ENCODE data around the gene MCTP2. TPM values are rescaled to one million over a fixed set of nuclear protein-coding genes. Genes with fewer than 3 reads are reported as not detected.

The MCTP2 gene
- total RNA-seq, 1 experiment from 2014 or later, result 0.15 TPM

- BruUV-seq (replicated peaks), result no TSS peak
- in situ Hi-C loops (cut with HindIII; ENCODE audit: low pct_unique_long_range_greater_than_20kb, low sequenced_read_pairs), result no loop called here
- intact Hi-C loops (cut with micrococcal nuclease; ENCODE audit: unreplicated experiment), result no loop called here
Observed at GRCh38 chr15:94273826-94274225, 42.5 kb downstream of the MCTP2 start.

DNA sequence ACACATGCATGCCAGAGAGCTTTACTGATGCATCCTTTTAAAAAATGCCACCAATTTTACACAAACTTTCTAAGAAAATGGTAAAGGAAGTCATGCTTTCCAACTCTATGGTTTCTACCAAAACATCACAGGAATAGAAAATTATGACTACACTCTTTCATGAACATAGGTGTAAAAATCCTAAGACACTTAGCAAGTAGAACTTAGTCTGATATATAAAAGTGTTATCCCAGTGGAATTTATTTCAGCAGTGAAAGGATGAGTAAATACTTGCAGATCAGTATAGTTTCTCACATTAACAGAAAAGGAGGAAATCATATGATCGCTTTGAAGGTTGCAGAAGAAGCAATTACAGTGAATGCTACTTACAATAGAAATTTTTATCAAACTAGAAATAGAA is 43.4 kb downstream of the MCTP2 start:
- Histone ChIP-seq H3K27ac (ENCODE audit: low read length) (no peak overlapping the region), H3K27me3 (ENCODE audit: control insufficient read depth, insufficient read depth, low read length) (no peaks in the 10 kb centered on the region), H3K4me1 (ENCODE audit: control insufficient read depth, insufficient read depth, low read length) (no peaks in the 10 kb centered on the region), H3K4me3 (ENCODE audit: low read depth in 2 of 2, low read length in 2 of 2) (no peak overlapping the region), H3K36me3 (ENCODE audit: control insufficient read depth, insufficient read depth, low read length) (no peaks in the 10 kb centered on the region), H3K9me3 (ENCODE audit: control insufficient read depth, insufficient read depth, low read depth, low read length) (no peaks in the 10 kb centered on the region)
- DNase-seq (ENCODE audit: low read depth, low spot score), result no peak
- no peak for TF ChIP-seq TCF7L2 (IDR thresholded peaks at IDR 0.05; ENCODE audit: low read depth, low read length)
- TF ChIP-seq SIN3A (IDR thresholded peaks at IDR 0.05; ENCODE audit: borderline replicate concordance, insufficient read depth, low read depth, low read length), result no peak
- TF ChIP-seq REST (IDR thresholded peaks at IDR 0.05; ENCODE audit: insufficient read depth in 1 of 2, low read depth in 2 of 2, low read length in 1 of 2), result no peak
- TF ChIP-seq POLR2AphosphoS5 (IDR thresholded peaks at IDR 0.05; ENCODE audit: low read depth, low read length), result no peak
- no peak for TF ChIP-seq CTCF (IDR thresholded peaks at IDR 0.05)
- intact Hi-C loops (cut with micrococcal nuclease; ENCODE audit: unreplicated experiment), result no loop called here
- ChIA-PET POLR2A (no interaction called here), CTCF (no interaction called here)
- in situ Hi-C loops (cut with HindIII; ENCODE audit: low pct_unique_long_range_greater_than_20kb, low sequenced_read_pairs), result no loop called here
- no TSS peak for BruUV-seq (replicated peaks)
- no peak for ATAC-seq

More at GRCh38 chr15:94273826-94274225, 42.5 kb downstream of the MCTP2 start:
- ChIA-PET POLR2A (no interaction called here), CTCF (no interaction called here)
- H3K4me1 ChIP-seq (ENCODE audit: control insufficient read depth, insufficient read depth, low read length), result no peaks in the 10 kb centered on the region
- no peaks in the 10 kb centered on the region for H3K9me3 ChIP-seq (ENCODE audit: control insufficient read depth, insufficient read depth, low read depth, low read length)
- no peak overlapping the region for H3K27ac ChIP-seq (ENCODE audit: low read length)
- DNase-seq (ENCODE audit: low read depth, low spot score), result no peak
- no peak overlapping the region for H3K4me3 ChIP-seq (ENCODE audit: low read depth in 2 of 2, low read length in 2 of 2)
- H3K27me3 ChIP-seq (ENCODE audit: control insufficient read depth, insufficient read depth, low read length), result no peaks in the 10 kb centered on the region
- ATAC-seq, result no peak
- H3K36me3 ChIP-seq (ENCODE audit: control insufficient read depth, insufficient read depth, low read length), result no peaks in the 10 kb centered on the region
- TF ChIP-seq TCF7L2 (IDR thresholded peaks at IDR 0.05; ENCODE audit: low read depth, low read length), result no peak
- no peak for TF ChIP-seq REST (IDR thresholded peaks at IDR 0.05; ENCODE audit: insufficient read depth in 1 of 2, low read depth in 2 of 2, low read length in 1 of 2)
- no peak for TF ChIP-seq SIN3A (IDR thresholded peaks at IDR 0.05; ENCODE audit: borderline replicate concordance, insufficient read depth, low read depth, low read length)
- no peak for TF ChIP-seq POLR2AphosphoS5 (IDR thresholded peaks at IDR 0.05; ENCODE audit: low read depth, low read length)
- no peak for TF ChIP-seq CTCF (IDR thresholded peaks at IDR 0.05)

Data from Panc1 (cell line).